NCI-H510A (cell line): ENCODE results near the gene BCKDK.
"Not testable (repeated sequence)": the region's sequence is repeated elsewhere in the genome, so short reads cannot be mapped to it uniquely, and the experiment has no call there.

Experiments
- DNase-seq: peaks from one replicate; lab custom pipeline; 2025; lab: John Stamatoyannopoulos, UW

The BCKDK gene

DNA sequence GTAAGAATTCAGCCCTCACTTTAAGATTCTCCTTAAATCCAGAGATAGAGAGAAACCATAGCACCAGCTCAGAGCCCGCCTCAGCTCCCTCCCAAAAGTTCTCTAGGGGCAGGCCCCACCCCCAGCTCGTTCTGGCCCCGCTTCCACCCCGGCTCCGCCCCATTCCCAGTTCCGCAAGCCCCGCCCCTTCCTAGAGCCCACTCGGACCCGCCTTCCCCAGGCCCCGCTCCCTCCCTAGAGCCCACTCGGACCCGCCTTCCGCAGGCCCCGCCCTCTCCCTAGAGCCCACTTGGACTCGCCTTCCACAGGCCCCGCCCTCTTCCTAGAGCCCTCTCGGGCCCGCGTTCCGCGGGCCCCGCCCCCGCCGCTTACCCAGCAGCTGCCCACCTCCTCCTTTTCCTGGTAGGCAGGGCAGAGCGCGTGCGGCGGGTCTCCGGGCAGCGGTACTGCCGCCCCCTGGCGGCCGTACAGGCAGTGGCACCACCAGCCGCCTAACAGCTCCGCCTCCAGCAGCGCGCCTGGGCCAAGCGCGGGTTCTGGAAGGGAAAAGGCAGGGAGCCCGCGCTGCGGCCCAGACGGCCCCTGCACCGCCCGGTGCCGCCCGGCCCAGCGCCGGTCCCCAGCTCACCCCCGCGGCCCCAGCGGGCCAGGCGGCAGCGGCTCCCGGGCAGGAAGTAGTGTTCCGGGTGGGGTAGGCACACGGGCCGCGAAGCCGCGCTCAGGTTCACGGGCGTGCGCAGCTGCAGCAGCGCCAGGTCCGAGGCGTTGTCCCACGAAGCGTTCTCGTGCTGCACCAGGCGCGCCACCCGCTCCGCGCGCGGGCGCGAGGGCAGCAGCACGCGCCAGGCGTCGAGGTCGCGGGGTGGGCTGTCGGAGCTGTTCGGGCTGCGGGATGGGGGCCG is 34.2 kb downstream of the BCKDK start:
- peak; percentile 97 for DNase-seq

DNA sequence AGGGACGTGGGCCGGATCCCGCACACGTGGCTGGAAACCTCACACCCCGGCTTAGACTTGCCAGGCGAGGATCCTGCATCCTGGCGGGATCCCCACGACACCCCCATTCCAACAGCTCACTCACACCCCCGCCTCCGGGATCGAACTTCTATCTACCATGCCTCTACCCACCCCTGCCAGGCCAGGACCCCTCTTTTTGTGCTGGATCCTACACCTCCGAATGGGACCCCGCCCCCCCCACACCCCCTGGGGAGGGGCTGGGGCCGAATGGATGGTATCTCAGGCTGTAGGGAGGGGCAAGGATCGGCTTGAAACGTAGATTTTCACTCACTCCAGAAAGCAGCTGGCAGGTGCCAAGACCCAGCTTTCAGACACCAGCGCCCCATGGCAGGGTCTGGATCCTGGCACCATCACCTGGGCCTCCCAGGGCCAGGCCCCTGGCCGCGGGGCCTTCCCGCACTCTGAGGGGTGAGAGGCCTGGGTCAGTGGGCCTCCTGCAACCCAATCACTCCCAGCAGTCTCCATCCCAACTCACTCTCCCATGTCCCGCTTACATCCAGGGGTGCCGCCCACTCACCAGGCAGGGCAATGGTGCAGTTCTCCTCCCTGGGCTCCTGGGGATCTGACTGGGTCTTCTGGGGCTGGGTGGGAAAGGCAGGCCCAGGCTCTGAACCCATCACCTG is 35.0 kb downstream of the BCKDK start:
- DNase-seq = no peak

DNA sequence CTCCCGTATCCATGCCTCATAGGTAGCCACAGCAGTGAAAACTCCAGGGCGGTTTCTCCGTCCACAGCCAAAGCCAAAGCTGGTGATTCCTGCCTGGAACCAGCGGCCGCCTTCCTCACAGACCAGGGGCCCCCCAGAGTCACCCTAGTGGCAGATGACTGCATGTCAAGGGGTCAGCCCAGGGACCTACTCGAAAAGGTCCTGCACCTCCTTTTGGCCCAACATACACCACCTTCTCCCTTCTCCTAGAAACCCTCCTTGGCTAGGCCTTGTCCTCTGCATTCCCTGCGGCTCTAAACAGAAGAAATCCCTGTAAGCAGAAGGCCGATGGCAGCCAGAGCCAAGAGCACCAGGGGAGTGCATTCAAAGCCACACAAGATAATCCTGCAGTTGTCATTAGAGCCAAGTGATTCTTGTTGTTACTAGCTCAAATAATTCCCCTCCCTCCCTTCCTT is 35.5 kb downstream of the BCKDK start:
- DNase-seq = no peak

DNA sequence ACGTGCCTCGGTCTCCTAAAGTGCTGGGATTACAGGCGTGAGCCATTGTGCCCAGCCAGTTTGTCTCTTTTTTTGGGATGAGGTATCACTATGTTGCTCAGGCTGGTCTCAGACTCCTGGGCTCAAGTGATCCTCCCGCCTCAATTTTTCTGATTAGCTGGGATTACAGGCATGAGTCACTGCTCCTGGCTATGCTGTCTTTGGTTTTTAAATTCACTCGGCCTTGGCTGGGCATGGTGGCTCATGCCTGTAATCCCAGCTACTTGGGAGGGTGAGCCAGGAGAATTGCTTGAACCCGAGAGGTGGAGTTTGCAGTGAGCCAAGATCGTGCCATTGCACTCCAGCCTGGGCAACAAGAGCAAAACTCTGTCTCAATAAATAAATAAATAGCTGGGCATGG is 36.2 kb downstream of the BCKDK start:
- not testable (repeated sequence) for DNase-seq

DNA sequence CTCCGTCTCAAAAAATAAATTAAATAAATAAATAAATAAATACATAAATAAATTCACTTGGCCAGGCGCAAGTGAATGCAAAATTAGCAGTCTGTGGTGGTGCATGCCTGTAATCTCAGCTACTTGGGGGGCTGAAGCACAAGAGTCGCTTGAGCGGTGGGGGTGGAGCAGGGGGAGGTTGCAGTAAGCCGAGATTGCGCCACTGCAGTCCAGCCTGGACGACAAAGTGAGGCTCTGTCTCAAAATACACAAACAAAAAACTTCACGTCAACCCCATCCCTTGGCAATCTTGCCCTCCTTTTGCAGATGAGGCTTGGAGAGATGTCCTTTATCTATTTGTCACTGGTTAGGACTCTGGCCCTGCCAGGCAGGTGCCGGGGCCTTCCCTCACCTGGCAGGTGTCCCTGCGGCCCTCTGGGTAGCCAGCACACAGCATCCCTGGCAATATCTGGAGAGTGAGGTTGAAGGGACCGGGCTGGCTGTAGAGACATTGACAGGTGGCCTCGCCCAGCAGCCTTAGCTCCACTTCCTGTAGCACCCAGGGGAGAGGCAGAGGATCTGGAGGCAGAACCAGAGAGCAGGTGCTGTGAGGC is 37.3 kb downstream of the BCKDK start:
- peak; percentile 66 for DNase-seq

DNA sequence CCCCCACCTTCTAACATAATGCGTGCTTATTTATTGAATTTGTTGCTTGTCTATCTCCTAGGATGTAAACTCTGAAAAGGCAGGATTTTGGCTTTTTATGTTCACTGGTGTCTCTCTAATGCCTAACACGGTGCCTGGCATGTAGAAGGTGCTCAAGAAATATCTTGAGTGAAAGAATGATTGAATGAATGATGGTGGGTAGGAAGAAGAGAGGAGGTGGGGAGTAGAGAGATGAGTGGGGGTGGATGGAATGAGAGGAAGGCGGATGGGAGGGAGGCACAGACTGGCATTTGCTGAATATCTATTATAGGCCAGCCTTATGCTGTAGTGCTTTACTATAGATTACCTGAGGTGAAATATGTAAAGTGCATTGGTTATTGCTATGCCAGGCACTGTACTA is 39.4 kb downstream of the BCKDK start:
- DNase-seq = no peak

DNA sequence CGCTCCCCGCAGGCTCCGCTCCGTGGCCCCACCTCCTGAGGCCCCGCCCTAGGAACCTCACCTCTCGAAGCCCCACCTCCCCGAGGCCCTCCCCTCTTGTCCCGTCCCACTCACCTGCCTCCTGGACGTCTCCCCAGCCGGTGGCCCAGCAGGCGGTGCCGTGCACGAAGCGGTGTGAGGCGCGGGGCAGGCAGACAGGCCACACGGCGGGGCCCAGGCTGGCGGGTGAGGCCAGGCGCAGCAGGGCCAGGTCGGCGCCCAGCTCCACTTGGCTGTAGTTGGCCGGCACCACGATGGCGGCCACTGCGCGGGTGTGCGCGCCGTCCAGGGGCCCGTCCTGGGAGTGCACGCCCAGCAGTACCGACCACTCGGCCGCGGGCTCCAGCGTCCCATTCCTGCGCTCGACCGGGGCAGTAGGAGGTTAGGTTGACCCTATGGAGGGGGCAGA is 40.1 kb downstream of the BCKDK start:
- DNase-seq = no peak

DNA sequence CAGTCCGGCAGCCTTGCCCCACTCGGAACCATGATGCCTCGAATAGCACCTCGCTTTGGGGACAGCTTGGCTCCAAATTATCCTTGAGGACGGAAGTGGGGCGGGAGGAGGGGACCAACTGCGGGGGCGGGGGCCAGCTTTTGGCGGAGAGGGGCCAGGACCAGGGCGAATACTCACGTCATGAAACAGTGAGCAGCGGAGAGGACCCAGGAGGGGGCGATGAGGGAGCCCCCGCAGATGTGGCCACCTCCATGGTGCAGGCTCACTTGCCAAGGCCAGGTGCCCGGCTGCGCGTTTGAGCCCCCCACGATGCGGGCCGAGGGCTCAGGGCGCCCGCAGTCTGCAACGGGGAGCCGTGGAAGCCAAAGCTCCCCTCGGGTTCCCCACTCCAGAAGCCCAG is 40.7 kb downstream of the BCKDK start:
- no peak for DNase-seq

DNA sequence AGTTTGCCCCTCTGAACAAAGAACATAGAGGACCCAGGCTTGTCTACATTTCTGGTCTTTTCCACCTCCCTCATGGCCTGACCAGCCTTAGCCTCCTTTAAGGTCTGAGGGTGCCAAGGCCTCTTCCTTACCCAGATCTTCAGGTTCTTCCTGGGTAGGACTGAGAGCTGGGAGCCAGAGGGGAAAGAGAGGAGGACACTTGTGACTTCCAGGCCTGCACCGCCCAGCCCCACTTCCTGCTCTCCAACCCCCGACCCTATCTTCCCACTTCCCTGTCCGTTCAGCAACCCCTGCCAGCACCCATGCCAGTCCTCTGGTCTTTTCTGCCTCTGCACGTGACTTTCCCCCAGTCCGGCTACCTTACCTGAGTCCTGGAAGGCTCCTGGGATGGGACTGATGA is 41.1 kb downstream of the BCKDK start:
- no peak for DNase-seq

DNA sequence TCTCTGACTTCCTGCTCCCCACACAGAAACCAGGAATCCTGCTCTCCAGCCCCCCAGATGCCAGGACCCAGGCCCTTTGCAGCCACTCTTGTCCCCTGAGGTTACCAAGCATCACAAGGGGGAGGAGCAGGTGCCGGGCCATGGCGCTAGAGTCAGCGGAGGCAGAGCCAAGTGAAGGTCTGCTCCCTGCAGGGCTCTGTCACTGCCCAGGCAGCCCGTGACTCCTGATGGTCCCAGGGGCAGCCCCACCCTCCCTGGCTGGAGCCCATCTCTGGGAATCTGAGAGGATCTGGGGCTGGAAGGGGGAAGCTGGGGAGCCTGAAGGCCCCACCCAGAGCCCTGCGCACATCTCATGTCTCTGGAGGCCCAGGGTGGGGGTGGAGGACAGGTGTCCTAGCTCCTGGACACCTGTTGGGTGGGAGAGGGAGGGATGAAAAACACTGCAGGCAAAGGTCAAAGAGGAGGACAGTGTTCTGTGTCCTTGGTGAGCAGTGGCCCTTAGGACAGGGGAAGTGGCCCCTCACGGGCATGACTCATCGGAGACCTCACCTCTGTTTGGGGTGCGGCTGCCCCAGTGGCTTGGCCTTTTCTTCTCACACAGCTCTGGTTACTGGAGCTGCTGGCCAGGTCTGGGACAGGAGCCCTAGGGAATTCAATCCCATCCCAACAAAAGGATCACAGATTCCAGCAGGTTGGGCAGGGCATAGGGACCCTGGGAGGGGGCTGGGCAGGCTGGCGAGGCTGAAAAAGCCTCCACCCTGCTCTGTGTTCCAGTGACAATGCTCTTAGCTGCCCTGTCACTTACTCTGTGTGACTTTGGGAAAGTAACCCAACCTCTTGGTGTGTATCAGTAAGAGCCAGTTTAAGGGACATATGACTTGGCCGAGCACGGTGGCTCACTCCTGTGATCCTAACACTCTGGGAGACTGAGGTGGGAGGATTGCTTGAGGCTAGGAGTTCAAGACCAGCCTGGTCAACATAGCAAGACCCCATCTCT is 42.0 kb downstream of the BCKDK start, which contains the start of gene PRSS36:
Gene PRSS36, minus strand, starts transcription at position 173 of the 997 bp plus-strand sequence. Its CDS starts 31 bp downstream, at position 142.
- DNase-seq = no peak

DNA sequence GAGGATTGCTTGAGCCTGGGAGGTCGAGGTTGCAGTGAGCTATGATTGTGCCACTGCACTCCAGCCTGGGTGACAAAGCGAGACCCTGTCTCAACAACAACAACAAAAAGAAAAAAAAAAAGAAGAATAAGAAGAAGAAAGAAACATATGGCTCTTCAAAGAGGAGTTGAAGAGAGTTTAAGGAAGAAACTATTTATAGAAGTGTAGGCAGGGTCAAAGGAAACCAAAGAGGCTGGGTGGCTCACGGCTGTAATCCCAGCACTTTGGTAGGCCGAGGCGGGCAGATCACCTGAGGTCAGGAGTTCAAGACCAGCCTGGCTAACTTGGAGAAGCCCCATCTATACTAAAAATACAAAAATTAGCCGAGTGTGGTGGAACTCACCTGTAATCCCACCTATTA is 42.8 kb downstream of the BCKDK start:
- not testable (repeated sequence) for DNase-seq

DNA sequence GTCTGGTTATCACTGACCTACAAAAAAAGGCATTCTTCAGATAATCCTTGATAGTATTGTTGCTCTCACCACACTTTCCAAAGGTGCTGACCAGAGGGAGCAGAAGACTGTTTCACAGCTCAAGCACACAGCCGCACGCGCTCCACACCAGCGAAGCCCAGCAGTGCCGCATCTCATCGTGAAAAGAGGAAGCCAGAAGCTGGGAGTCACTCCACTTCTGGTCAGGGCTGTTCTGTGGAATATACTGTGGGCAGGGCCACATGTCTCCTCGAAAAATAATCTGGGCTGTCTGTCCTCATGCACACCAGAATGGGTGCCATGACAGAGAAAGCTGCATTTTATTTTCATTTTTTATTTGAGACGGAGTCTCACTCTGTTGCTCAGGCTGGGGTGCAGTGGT is 49.0 kb downstream of the BCKDK start:
- DNase-seq = no peak
